HCT116 (cell line): Measurements from ENCODE around the gene AKAP12.

Experiments
- EZH2 ChIP-seq: fragments of 200-600 bp; sonication (generic); IDR thresholded peaks from 2 replicates; pipeline ENCODE4 v1.6.1; 2017; ENCODE audit warnings: antibody characterized with exemption, mixed run types
- POLR2AphosphoS5 ChIP-seq: IDR thresholded peaks from 2 replicates; pipeline ENCODE4 v1.6.1; 2011; ENCODE audit warnings: mild to moderate bottlenecking, low read depth, low read length, moderate library complexity
- SP1 ChIP-seq: IDR thresholded peaks from 2 replicates; pipeline ENCODE4 v1.6.1; 2012; ENCODE audit warnings: low read depth
- YY1 ChIP-seq: IDR thresholded peaks from 2 replicates; pipeline ENCODE4 v1.6.1; 2011; ENCODE audit warnings: low read length, low read depth, moderate library complexity, mild to moderate bottlenecking; ENCODE audit not compliant: insufficient replicate concordance; ENCODE audit errors: extremely low read depth
- TF ChIP-seq, protein P1 (sequence below), 3 experiments: fragments of 200-600 bp in 1 of 3; sonication (generic) in 1 of 3; IDR thresholded peaks in 2 of 3; conservative IDR thresholded peaks in 1 of 3; 2 replicates each; pipeline ENCODE4 v1.5.1; 2012 to 2017; ENCODE audit warnings: low read depth in 2 of 3, low read length in 2 of 3, antibody characterized with exemption in 1 of 3, borderline replicate concordance in 1 of 3, control low read depth in 1 of 3, mild to moderate bottlenecking in 1 of 3, mixed read lengths in 1 of 3, mixed run types in 1 of 3, moderate library complexity in 1 of 3; ENCODE audit not compliant: insufficient read depth in 1 of 3

DNA sequence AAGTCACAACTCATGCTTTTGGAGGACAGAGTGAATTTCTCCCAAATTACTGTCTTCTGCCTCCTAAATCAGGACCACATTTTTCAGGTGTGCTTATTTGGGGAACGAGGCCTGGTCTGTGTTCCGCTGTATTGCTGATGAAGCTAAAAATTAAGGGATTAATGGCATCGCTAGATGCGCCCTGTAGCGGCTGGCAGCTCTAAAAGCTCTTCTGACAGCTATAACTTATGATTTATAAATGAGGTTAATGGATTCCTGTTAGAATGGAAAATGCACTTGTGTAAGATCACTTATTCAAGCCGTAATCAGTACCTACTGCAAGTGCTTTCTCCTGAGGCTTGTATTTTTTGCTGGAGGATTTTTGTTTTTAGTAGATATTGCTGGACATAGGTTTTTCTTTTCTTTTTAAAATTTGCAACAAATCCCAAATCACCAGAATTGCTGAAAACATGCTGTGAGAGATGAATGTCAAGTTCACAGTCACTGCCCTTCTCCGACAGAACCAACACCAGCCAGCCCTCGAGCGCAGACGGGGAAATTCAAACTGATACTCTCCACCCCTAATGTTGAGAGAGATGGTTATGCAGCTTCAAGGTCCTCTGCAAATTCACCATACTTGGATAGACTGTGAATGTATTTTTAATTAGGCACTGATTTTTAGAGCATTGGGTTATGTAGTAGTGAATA is 49.1 kb downstream of the AKAP12 start:
- TF ChIP-seq, protein P1, sequence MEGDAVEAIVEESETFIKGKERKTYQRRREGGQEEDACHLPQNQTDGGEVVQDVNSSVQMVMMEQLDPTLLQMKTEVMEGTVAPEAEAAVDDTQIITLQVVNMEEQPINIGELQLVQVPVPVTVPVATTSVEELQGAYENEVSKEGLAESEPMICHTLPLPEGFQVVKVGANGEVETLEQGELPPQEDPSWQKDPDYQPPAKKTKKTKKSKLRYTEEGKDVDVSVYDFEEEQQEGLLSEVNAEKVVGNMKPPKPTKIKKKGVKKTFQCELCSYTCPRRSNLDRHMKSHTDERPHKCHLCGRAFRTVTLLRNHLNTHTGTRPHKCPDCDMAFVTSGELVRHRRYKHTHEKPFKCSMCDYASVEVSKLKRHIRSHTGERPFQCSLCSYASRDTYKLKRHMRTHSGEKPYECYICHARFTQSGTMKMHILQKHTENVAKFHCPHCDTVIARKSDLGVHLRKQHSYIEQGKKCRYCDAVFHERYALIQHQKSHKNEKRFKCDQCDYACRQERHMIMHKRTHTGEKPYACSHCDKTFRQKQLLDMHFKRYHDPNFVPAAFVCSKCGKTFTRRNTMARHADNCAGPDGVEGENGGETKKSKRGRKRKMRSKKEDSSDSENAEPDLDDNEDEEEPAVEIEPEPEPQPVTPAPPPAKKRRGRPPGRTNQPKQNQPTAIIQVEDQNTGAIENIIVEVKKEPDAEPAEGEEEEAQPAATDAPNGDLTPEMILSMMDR (IDR thresholded peaks at IDR 0.05 in 2 of 3, conservative IDR thresholded peaks at IDR 0.05 in 1 of 3; ENCODE audit: borderline replicate concordance in 1 of 3, insufficient read depth in 1 of 3, low read depth in 2 of 3, low read length in 2 of 3): no peak
- TF ChIP-seq YY1: no peak
- no peak for TF ChIP-seq EZH2
- no peak for TF ChIP-seq POLR2AphosphoS5
- no peak for TF ChIP-seq SP1
